ENCODE measurements around the gene ANKRD63. TPM values are rescaled to one million over a fixed set of nuclear protein-coding genes. Genes with fewer than 3 reads are reported as not detected.

Gene ANKRD63
- not detected in 2 replicates for total RNA-seq

GRCh38 chr15:40282869-40283614 is at the start of gene ANKRD63:
Gene ANKRD63, minus strand, starts transcription at chr15:40283064. Its CDS starts 478 bp downstream, at chr15:40282586.

GRCh38 chr15:40323239-40323952 is 40.5 kb upstream of the ANKRD63 start, which contains the start of gene INAFM2:
Gene INAFM2, plus strand, starts transcription at chr15:40323692. Its CDS starts 364 bp downstream, at chr15:40324056.

GRCh38 chr15:40307421-40308211 is 24.8 kb upstream of the ANKRD63 start, which contains the start of gene PLCB2:
Gene PLCB2, minus strand, starts transcription at chr15:40307935. Its CDS starts 263 bp downstream, at chr15:40307672.

GRCh38 chr15:40238532-40239403 is 44.1 kb downstream of the ANKRD63 start, which contains the start of gene PAK6:
Gene PAK6, plus strand, starts transcription at chr15:40239063. Its CDS starts 25,723 bp downstream, at chr15:40264786.

Other genes with a start within 250 kb of the ANKRD63 start
- 101 and 131 TPM in 2 replicates for gene SRP14, start 243.9 kb downstream of the ANKRD63 start, total RNA-seq
- gene BMF, start 174.2 kb downstream of the ANKRD63 start, total RNA-seq = 14.0 and 19.7 TPM in 2 replicates
- 3.3 and 45.2 TPM in 2 replicates for gene BUB1B, start 122.0 kb downstream of the ANKRD63 start, total RNA-seq
- gene PAK6, start 44.0 kb downstream of the ANKRD63 start, total RNA-seq = under 0.01 TPM in 1 of 2 replicates, not detected in the other
- gene PLCB2, start 24.9 kb upstream of the ANKRD63 start, total RNA-seq = 0.72 and 0.88 TPM in 2 replicates
- 12.5 and 24.8 TPM in 2 replicates for gene INAFM2, start 40.6 kb upstream of the ANKRD63 start, total RNA-seq
- 41.1 and 58.1 TPM in 2 replicates for gene CCDC9B, start 57.9 kb upstream of the ANKRD63 start, total RNA-seq
- gene PHGR1, start 68.0 kb upstream of the ANKRD63 start, total RNA-seq = not detected in 2 replicates
- 0.14 and 0.44 TPM in 2 replicates for gene DISP2, start 75.2 kb upstream of the ANKRD63 start, total RNA-seq
- gene KNSTRN, start 99.7 kb upstream of the ANKRD63 start, total RNA-seq = 16.6 and 72.0 TPM in 2 replicates
- 33.5 and 47.1 TPM in 2 replicates for gene IVD, start 122.7 kb upstream of the ANKRD63 start, total RNA-seq
- 10.5 and 12.7 TPM in 2 replicates for gene BAHD1, start 157.9 kb upstream of the ANKRD63 start, total RNA-seq
- gene CHST14, start 187.9 kb upstream of the ANKRD63 start, total RNA-seq = 14.4 and 23.8 TPM in 2 replicates

All from placental pericyte (primary cell).